Omental fat pad (tissue), 4 donors: ENCODE measurements around the gene ZNF521. TPM values are rescaled to one million over a fixed set of nuclear protein-coding genes. Genes with fewer than 3 reads are reported as not detected.

ENCODE experiments used
- ATAC-seq: fragments of 150-250 bp; one replicate; pipeline ENCODE4 v1.9.1; 2016; ENCODE audit warnings: mild to moderate bottlenecking, moderate library complexity; ENCODE audit not compliant: low FRiP score
- DNase-seq: peaks from one replicate; pipeline ENCODE4 v3.0.0-alpha.2; 2019; ENCODE audit warnings: low spot score
- CTCF ChIP-seq, 3 donors: fragments of 450-650 bp; IDR thresholded peaks; one replicate each; pipeline ENCODE4 v1.5.1; 2016 to 2017; ENCODE audit warnings: antibody characterized with exemption in 3 of 3, mild to moderate bottlenecking in 3 of 3, moderate library complexity in 2 of 3
- total RNA-seq, 4 donors: library from RNA; depleted of rRNA; stranded (reverse); fragments of >200 nt; gene quantifications; one replicate each; pipeline ENCODE4 v1.1.0, GENCODE V29; 2016

Gene ZNF521
- total RNA-seq, 4 donors from 2014 or later, result 15.0 to 79.9 (median 28.1) TPM

DNA sequence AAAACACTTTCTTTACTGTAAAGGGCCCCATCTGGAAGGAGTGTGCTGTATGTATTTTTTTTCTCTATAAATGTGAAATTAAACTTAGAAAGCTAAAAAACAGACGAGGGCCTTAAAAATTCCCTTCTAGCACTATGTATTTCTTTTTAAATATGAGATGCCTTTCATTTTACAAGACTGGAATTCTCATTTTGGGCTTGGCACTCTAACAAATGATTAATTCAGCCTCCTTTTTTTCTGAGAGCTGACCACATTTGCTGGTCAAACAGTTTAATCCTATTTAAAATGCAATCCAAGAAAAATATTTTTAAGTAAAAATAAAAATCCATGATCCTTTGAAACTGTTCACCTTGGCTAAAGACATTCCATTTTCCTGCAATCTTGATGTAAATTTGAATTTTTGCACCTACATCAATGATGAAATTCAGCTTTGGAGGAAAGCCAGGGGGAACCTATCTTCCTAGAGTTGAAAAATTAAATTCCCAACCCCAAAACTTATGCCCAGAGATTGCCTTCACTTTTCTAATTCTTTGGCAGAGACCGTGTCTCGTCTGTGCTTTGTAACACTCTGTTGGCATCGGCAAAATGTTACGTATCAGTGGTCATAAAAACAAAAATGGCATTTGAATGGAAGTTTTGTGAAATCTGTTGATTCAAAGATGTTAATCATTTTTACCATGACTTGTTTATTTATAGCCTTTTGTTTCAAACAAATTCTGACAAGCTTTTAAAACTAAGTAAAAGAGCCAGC lies 284.5 kb downstream of the ZNF521 start:
- DNase-seq (no peak), ATAC-seq (no peak)
- no peak for TF ChIP-seq CTCF (IDR thresholded peaks at IDR 0.05)

DNA sequence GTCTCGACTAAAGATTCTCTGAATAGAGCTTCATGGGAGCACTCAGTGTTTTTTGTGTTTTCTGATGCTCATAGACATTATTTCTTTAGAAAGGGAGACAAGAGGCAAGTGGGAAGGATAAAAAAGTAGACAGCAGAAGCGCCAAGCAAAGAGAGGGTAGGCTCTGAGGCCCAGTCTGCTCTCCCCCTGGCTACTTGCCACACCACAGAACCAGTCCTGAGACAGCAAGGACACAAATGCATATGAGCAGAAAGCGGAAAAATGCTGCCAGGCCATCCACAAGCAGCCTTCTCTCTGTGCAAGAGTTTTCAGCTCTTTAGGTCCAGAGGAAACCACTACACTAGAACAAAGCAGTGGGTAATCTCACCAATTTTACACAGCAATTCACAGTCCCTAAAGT lies 285.4 kb downstream of the ZNF521 start:
- ATAC-seq, result no peak
- TF ChIP-seq CTCF (IDR thresholded peaks at IDR 0.05), result no peak
- DNase-seq, result no peak

DNA sequence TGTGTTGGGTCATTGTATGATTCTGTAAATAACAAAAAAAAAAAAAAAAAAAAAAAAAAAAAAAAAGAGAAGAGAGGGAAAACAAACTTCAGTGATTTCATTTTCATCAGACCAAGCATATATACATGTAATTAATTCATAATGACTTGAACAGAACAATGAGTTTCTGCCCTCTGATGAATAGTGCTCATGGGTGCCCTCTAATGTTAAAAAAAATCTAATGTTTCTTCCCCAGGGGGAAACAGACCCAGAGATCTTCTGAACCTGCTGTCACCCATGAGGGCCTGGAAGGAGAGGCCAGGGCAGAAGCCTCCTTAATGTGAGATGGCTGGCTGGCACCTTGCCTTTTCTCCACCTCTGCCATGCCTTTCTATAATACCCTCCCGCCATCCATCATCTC lies 289.2 kb downstream of the ZNF521 start:
- TF ChIP-seq CTCF (IDR thresholded peaks at IDR 0.05), result no peak
- ATAC-seq (no peak), DNase-seq (no peak)

GRCh38 chr18:25061395-25061794 lies 290.6 kb downstream of the ZNF521 start:
- ATAC-seq, result no peak
- no peak for DNase-seq
- no peak for TF ChIP-seq CTCF (IDR thresholded peaks at IDR 0.05)

GRCh38 chr18:25058521-25058920 lies 293.4 kb downstream of the ZNF521 start:
- TF ChIP-seq CTCF (IDR thresholded peaks at IDR 0.05), result no peak
- ATAC-seq, result no peak
- DNase-seq, result no peak

DNA sequence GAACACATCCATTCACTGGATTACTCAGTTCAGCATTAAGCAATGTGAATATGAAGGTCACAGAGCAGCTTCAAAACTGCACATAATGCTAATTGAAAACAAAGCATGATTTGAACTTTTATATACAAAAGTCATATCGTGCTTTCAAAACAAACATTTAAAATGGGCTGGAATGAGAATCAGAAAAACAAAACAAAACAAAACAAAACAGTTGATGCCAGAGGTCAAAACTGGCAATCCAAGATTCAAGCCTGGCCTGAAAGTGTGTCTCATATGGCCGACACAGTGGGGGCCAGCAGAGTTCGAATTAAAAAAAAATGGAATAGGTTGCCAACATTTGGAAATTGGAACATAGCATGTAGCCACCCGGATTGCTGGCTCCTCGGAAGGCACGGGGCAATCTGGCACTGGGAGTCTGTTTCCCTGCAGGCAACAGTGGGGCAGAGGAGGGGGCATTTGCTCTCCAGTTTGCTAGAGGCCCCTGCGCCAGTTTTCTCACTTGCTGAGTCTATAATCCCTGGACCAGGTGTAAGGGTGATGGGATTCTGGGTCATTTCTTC lies 294.4 kb downstream of the ZNF521 start:
- no peak for TF ChIP-seq CTCF (IDR thresholded peaks at IDR 0.05)
- DNase-seq (no peak), ATAC-seq (no peak)

- ATAC-seq (no peak), DNase-seq (no peak)
Measured at GRCh38 chr18:25056429-25056828, 295.5 kb downstream of the ZNF521 start.

More at GRCh38 chr18:25056429-25056828, 295.5 kb downstream of the ZNF521 start:
- TF ChIP-seq CTCF (IDR thresholded peaks at IDR 0.05), result no peak
